ENCODE data around the gene ANKRD12. TPM values are rescaled to one million over a fixed set of nuclear protein-coding genes. Genes with fewer than 3 reads are reported as not detected.

The ANKRD12 gene
- polyA plus RNA-seq, 1 donor (not counting 4 experiments of a cell fraction or from before 2014, with no cell fraction given), result 8.0 TPM

- Histone ChIP-seq H3K4me1 (ENCODE audit: control insufficient read depth, extremely low read depth, insufficient read depth, low read length) (peaks cover 44% of the 10 kb centered on the region), H3K9ac (ENCODE audit: control insufficient read depth, extremely low read depth, insufficient read depth, low read length) (no peak overlapping the region), H3K79me2 (ENCODE audit: control insufficient read depth, insufficient read depth, low read length) (peaks cover 72% of the 10 kb centered on the region), H3K4me2 (ENCODE audit: control insufficient read depth, extremely low read depth, insufficient read depth, low read depth, low read length) (no peak overlapping the region), H3K36me3 (ENCODE audit: control insufficient read depth in 2 of 2, extremely low read depth in 1 of 2, insufficient read depth in 2 of 2, low read length in 2 of 2) (peaks cover 0 to 9% of the 10 kb centered on the region in 2 experiments), H3K9me3 (ENCODE audit: control insufficient read depth, low read depth, low read length) (no peaks in the 10 kb centered on the region), H3K4me3 (ENCODE audit: control insufficient read depth in 2 of 3, extremely low read depth in 1 of 3, insufficient read depth in 2 of 3, low read depth in 1 of 3, low read length in 3 of 3) (no peak overlapping the region), H3K27ac (ENCODE audit: control insufficient read depth, insufficient read depth, low read length) (peak overlapping the region; percentile 58), H4K20me1 (ENCODE audit: control insufficient read depth, extremely low read depth, insufficient read depth, low read length) (no peaks in the 10 kb centered on the region), H3K27me3 (ENCODE audit: control insufficient read depth, extremely low read depth, insufficient read depth, low read length) (no peaks in the 10 kb centered on the region), H3K9me1 (ENCODE audit: control insufficient read depth, extremely low read depth, insufficient read depth, low read length) (no peaks in the 10 kb centered on the region), H2AFZ (ENCODE audit: control insufficient read depth, low read length) (no peak overlapping the region)
- dilution Hi-C loops (cut with MboI; ENCODE audit: extremely low pct_ligation_motif_present, low sequenced_read_pairs), result no loop called here
- no peak for TF ChIP-seq EZH2 (IDR thresholded peaks at IDR 0.05; ENCODE audit: low read length)
- no peak for TF ChIP-seq CTCF (optimal IDR thresholded peaks at IDR 0.05 in 1 of 3, IDR thresholded peaks at IDR 0.05 in 1 of 3, conservative IDR thresholded peaks at IDR 0.05 in 1 of 3; ENCODE audit: extremely low read depth in 1 of 3, insufficient read depth in 2 of 3, low read length in 3 of 3)
- DNase-seq (ENCODE audit: low read depth, low spot score) (no peak), FAIRE-seq (no peak)
These were observed 20.6 kb upstream of the ANKRD12 start for GRCh38 chr18:9115984-9116383.

GRCh38 chr18:9117980-9118841 is 18.4 kb upstream of the ANKRD12 start:
- TF ChIP-seq CTCF (optimal IDR thresholded peaks at IDR 0.05 in 1 of 3, IDR thresholded peaks at IDR 0.05 in 1 of 3, conservative IDR thresholded peaks at IDR 0.05 in 1 of 3; ENCODE audit: extremely low read depth in 1 of 3, insufficient read depth in 2 of 3, low read length in 3 of 3) (no peak), EZH2 (IDR thresholded peaks at IDR 0.05; ENCODE audit: low read length) (no peak)
- H3K4me1 ChIP-seq (ENCODE audit: control insufficient read depth, extremely low read depth, insufficient read depth, low read length), result peaks cover 47% of the 10 kb centered on the region
- H2AFZ ChIP-seq (ENCODE audit: control insufficient read depth, low read length), result no peak overlapping the region
- H3K4me2 ChIP-seq (ENCODE audit: control insufficient read depth, extremely low read depth, insufficient read depth, low read depth, low read length), result peak overlapping the region; percentile 55
- peaks cover 0 to 5% of the 10 kb centered on the region in 2 experiments for H3K36me3 ChIP-seq (ENCODE audit: control insufficient read depth in 2 of 2, extremely low read depth in 1 of 2, insufficient read depth in 2 of 2, low read length in 2 of 2)
- no peaks in the 10 kb centered on the region for H3K27me3 ChIP-seq (ENCODE audit: control insufficient read depth, extremely low read depth, insufficient read depth, low read length)
- H3K9me1 ChIP-seq (ENCODE audit: control insufficient read depth, extremely low read depth, insufficient read depth, low read length), result no peaks in the 10 kb centered on the region
- H3K79me2 ChIP-seq (ENCODE audit: control insufficient read depth, insufficient read depth, low read length), result peaks cover 62% of the 10 kb centered on the region
- H4K20me1 ChIP-seq (ENCODE audit: control insufficient read depth, extremely low read depth, insufficient read depth, low read length), result no peaks in the 10 kb centered on the region
- dilution Hi-C loops (cut with MboI; ENCODE audit: extremely low pct_ligation_motif_present, low sequenced_read_pairs), result no loop called here
- FAIRE-seq, result peak; percentile 86
- peak overlapping the region; percentile 34 for H3K9ac ChIP-seq (ENCODE audit: control insufficient read depth, extremely low read depth, insufficient read depth, low read length)
- no peak for DNase-seq (ENCODE audit: low read depth, low spot score)
- peak overlapping the region in 2 of 3 experiments; percentile 3 to 4 for H3K4me3 ChIP-seq (ENCODE audit: control insufficient read depth in 2 of 3, extremely low read depth in 1 of 3, insufficient read depth in 2 of 3, low read depth in 1 of 3, low read length in 3 of 3)
- peak overlapping the region; percentile 58 for H3K27ac ChIP-seq (ENCODE audit: control insufficient read depth, insufficient read depth, low read length)
- no peaks in the 10 kb centered on the region for H3K9me3 ChIP-seq (ENCODE audit: control insufficient read depth, low read depth, low read length)
